ENCODE data around the gene ERMAP.

- no peak for TF ChIP-seq CTCF (IDR thresholded peaks at IDR 0.05; ENCODE audit: insufficient read depth, low read length)
- TF ChIP-seq REST (IDR thresholded peaks at IDR 0.05; ENCODE audit: insufficient replicate concordance, low read depth), result no peak
Observed at GRCh38 chr1:42837709-42838108, 20.8 kb downstream of the ERMAP start.

Measured in HL-60 (cell line).